Mucosa of descending colon (tissue), 3 donors: ENCODE data around the gene ZBTB18. TPM values are rescaled to one million over a fixed set of nuclear protein-coding genes. Genes with fewer than 3 reads are reported as not detected.

ENCODE experiments used
- ATAC-seq: fragments of 200-7000 bp; cut with Tn5 transposase; one replicate; pipeline ENCODE4 v1.9.1; 2020; ENCODE audit warnings: mild to moderate bottlenecking, moderate library complexity
- DNase-seq, 3 donors: peaks; one replicate each; pipeline ENCODE4 v3.0.0-alpha.2; 2020
- H3K36me3 ChIP-seq: fragments of 200-600 bp; one replicate; pipeline ENCODE4 v1.8.0; 2021; ENCODE audit warnings: low read depth, mild to moderate bottlenecking
- H3K4me1 ChIP-seq: fragments of 200-600 bp; one replicate; pipeline ENCODE4 v1.8.0; 2021; ENCODE audit warnings: low read depth, mild to moderate bottlenecking
- H3K4me3 ChIP-seq: fragments of 200-600 bp; one replicate; pipeline ENCODE4 v1.8.0; 2021; ENCODE audit warnings: mild to moderate bottlenecking
- H3K9me3 ChIP-seq: fragments of 200-600 bp; one replicate; pipeline ENCODE4 v1.8.0; 2021; ENCODE audit warnings: mild to moderate bottlenecking
- intact Hi-C, 2 donors: fragments of 100-400 bp; cut with DNase I in 1 of 2; cut with micrococcal nuclease in 1 of 2; formaldehyde crosslinking; loops; one replicate each; pipeline versions ENCODE4 v1.11.0 to v1.11.1; 2022; cut with DNase I, micrococcal nuclease
- total RNA-seq, 3 donors: library from RNA; stranded (reverse); fragmentation: NEBNext Ultra II Directional in 2 of 3; extraction: Animal tissue kit (Norgen Biotek cat#: 25700) in 2 of 3; gene quantifications; one replicate each; pipeline versions ENCODE4 v1.2.1 to v1.2.4, GENCODE V29; 2021 to 2023
- TF ChIP-seq, protein P1 (sequence below): fragments of 200-600 bp; IDR thresholded peaks from one replicate; pipeline ENCODE4 v1.8.0; 2022; ENCODE audit warnings: antibody characterized with exemption, mild to moderate bottlenecking
- donor health status: DM: no; HTN: no; CAD: no; lungs with moderate emphysema.
- donor health status: DM: no; HTN: no; CAD: no.
- donor health status: DM: no; HTN: yes; CAD: no.

Gene ZBTB18
- total RNA-seq, 3 donors from 2014 or later = 14.8 to 25.2 (median 19.9) TPM

DNA sequence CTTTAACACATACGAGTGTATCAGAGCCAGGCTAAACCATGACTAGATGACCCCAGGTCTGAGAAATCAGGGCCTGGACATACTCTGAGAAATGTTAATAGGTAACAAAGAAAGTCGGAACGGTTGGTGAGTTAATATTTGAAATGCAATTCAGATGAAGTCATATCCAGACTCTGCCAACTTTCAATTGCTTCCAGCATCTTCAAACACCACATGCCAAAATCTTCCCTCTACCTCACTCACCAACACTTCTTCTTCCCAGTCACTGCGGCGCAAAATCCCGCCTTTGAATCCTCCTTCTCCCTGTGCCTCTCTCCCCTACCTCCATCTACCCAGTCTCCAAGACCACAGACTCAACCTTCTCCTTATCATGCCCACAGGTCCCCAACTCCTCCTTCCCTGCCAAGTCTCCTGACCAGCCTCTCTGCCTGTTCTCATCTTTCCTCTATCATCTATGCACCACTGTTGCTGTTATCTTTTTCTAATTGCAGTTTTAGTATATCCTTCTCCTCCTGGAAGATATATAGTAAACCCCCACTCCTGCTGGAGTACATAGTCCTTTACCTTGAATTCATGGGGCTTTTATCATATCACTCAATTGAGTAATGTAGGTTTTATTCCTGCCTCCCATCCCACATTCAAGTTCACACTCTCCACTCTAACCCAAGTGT lies 41.3 kb downstream of the ZBTB18 start:
- H3K4me3 ChIP-seq = no peak overlapping the region
- TF ChIP-seq, protein P1, sequence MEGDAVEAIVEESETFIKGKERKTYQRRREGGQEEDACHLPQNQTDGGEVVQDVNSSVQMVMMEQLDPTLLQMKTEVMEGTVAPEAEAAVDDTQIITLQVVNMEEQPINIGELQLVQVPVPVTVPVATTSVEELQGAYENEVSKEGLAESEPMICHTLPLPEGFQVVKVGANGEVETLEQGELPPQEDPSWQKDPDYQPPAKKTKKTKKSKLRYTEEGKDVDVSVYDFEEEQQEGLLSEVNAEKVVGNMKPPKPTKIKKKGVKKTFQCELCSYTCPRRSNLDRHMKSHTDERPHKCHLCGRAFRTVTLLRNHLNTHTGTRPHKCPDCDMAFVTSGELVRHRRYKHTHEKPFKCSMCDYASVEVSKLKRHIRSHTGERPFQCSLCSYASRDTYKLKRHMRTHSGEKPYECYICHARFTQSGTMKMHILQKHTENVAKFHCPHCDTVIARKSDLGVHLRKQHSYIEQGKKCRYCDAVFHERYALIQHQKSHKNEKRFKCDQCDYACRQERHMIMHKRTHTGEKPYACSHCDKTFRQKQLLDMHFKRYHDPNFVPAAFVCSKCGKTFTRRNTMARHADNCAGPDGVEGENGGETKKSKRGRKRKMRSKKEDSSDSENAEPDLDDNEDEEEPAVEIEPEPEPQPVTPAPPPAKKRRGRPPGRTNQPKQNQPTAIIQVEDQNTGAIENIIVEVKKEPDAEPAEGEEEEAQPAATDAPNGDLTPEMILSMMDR = no peak
- H3K4me1 ChIP-seq = no peaks in the 10 kb centered on the region
- intact Hi-C loops = no loop called here
- no peaks in the 10 kb centered on the region for H3K9me3 ChIP-seq
- DNase-seq (peak in 1 of 3 donors; percentile 28), ATAC-seq (peak; percentile 73)
- no peaks in the 10 kb centered on the region for H3K36me3 ChIP-seq

DNA sequence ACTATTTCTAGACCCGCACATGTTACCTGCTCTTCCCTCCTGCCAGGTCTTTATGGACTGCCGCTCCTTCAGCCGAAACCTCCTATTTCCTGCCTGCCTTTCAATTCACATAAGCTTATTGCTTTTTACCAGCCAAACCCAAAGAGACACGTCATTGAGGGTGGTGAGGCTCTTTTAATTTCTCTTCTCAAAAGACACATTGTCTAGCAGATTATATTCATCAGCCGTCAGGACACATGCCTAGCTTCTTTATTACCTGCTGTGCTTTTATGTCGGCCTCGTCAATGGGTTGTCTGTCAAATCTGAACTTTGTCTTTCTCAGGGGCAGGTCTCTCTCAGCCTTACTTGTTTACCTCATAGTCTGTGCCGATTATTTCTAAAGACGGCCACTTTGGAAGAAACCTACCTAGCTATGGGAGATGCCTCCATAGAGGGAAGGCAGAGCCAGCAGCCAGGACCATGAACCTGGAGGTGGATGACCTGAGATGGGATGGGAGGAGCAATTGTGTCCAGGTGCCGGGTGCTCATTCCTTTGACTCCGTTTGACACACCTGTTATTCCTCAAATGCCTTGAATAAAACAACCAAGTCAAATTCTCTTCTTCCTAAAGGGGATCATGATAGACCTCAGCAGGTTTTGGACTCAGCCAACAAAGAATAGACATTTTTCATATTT lies 42.0 kb downstream of the ZBTB18 start:
- no peaks in the 10 kb centered on the region for H3K36me3 ChIP-seq
- intact Hi-C loops = no loop called here
- ATAC-seq = peak; percentile 89
- no peaks in the 10 kb centered on the region for H3K4me1 ChIP-seq
- peak in 1 of 3 donors; percentile 61 for DNase-seq
- TF ChIP-seq, protein P1 = no peak
- H3K4me3 ChIP-seq = no peak overlapping the region
- H3K9me3 ChIP-seq = no peaks in the 10 kb centered on the region

- intact Hi-C loops = no loop called here
- ATAC-seq = no peak
- Histone ChIP-seq H3K36me3 (no peaks in the 10 kb centered on the region), H3K4me3 (no peak overlapping the region), H3K4me1 (no peaks in the 10 kb centered on the region), H3K9me3 (no peaks in the 10 kb centered on the region)
- DNase-seq = no peak
- TF ChIP-seq, protein P1 = no peak
These were observed 43.9 kb downstream of the ZBTB18 start for GRCh38 chr1:244094880-244095528.

DNA sequence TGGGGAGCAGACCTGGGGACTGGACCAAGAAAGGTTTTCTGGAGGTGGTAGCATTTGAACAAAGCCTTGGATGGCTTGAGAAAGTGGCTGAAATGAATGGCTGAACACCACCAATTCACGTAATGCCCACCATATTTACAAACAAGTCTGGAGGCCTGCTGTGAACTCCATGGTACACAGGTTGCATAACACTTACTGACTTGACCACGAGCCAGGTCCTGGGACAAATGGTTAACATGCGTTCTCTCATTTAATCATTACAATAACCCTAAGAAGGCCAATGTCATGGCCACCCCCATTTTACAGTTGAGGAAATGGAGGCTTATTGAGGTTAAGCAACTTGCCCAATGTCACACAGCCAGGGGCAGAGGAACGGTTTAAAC lies 44.4 kb downstream of the ZBTB18 start:
- TF ChIP-seq, protein P1 = no peak
- H3K9me3 ChIP-seq = no peaks in the 10 kb centered on the region

DNA sequence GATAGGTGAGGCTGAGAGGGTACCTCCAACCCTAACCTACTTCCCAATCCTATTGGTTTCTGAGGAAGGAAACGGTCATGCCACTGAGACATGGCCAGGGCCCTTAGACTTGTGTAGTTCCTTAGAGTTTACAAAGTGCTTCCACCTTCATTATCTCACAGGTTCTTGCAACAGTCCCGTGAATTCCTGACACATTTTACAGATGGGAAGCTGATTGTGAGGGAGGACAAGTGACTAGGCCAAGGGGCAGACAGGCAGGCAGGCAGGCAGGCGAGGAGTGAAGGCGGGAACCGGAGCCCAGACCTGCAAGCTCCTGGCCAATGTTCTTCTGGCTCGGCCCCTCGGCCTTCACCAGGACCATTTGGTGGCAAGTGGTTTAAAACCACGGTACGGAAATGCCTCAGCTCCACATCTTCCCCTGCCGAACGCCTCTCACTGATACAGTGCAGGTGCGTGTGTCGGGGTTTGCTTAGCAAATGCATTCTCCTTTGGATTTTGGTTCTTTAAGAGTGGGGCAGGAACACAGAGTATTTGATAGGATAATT lies 45.1 kb downstream of the ZBTB18 start:
- no peak for DNase-seq
- TF ChIP-seq, protein P1 = no peak
- Histone ChIP-seq H3K4me3 (no peak overlapping the region), H3K9me3 (no peaks in the 10 kb centered on the region), H3K36me3 (no peaks in the 10 kb centered on the region), H3K4me1 (no peaks in the 10 kb centered on the region)
- no peak for ATAC-seq
- intact Hi-C loops = no loop called here

More for the DNA sequence above, 44.4 kb downstream of the ZBTB18 start:
- H3K4me1 ChIP-seq = no peaks in the 10 kb centered on the region
- H3K36me3 ChIP-seq = no peaks in the 10 kb centered on the region
- ATAC-seq (no peak), DNase-seq (no peak)
- H3K4me3 ChIP-seq = no peak overlapping the region
- intact Hi-C loops = no loop called here
